NT2/D1 (cell line): ENCODE data around the gene ATG16L1.

Source experiments
- DNase-seq: peaks from one replicate; pipeline ENCODE4 v3.0.0-alpha.2; 2011; ENCODE audit warnings: low read depth, low spot score
- H3K27me3 ChIP-seq: 2 replicates; pipeline ENCODE4 v1.6.0; 2011; ENCODE audit warnings: mild to moderate bottlenecking; ENCODE audit not compliant: insufficient read length, insufficient read depth
- H3K36me3 ChIP-seq: 2 replicates; pipeline ENCODE4 v1.6.1; 2011; ENCODE audit warnings: mild to moderate bottlenecking, low read length, mixed read lengths; ENCODE audit not compliant: insufficient read depth, insufficient read length
- H3K4me1 ChIP-seq: 2 replicates; pipeline ENCODE4 v1.5.1; 2011; ENCODE audit not compliant: insufficient read depth, insufficient read length
- H3K4me3 ChIP-seq: 2 replicates; pipeline ENCODE4 v1.5.1; 2011; ENCODE audit warnings: low read depth; ENCODE audit not compliant: insufficient read length
- H3K9ac ChIP-seq: 2 replicates; pipeline ENCODE4 v1.6.0; 2011; ENCODE audit warnings: low read depth; ENCODE audit not compliant: insufficient read length
- H3K9me3 ChIP-seq: 2 replicates; pipeline ENCODE4 v1.5.1; 2011; ENCODE audit warnings: mild to moderate bottlenecking, low read length; ENCODE audit not compliant: insufficient read depth
- SUZ12 ChIP-seq: IDR thresholded peaks from 2 replicates; pipeline ENCODE4 v1.6.1; 2011; ENCODE audit not compliant: insufficient read length, insufficient read depth; ENCODE audit errors: extremely low read depth
- YY1 ChIP-seq: IDR thresholded peaks from 2 replicates; pipeline ENCODE4 v1.6.1; 2011; ENCODE audit not compliant: insufficient read length, insufficient read depth
- ZNF274 ChIP-seq: IDR thresholded peaks from 2 replicates; pipeline ENCODE4 v1.6.1; 2011; ENCODE audit warnings: mild to moderate bottlenecking, low read depth, low read length

ATG16L1 gene

DNA sequence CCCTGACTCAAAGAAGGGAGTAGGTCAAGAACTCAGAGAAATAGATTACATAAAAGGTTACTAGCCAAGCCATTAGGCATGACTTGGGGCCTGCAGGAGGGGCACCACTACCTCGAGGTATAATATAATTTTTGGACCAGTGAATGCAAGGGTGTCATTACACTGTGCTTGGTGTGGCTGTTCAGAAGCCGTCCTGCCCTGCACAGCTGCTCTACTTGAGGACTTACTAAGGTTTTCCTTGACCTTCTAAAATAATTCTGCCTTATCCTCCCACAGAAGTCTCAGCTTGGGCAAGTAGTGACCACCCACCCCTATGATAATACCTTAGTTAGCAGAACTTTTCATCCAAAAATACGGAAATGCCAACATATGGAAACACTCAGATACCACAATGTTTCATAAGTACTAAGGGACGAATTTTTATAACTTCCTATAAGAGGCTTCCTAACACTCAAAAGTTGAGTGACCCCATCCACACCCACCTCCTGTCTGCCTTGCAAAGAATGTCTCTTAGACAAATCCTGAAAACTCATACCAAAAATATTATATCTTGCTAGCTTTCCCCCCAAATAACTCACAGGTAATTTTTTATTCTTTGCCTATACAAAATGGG, 17.7 kb upstream of the ATG16L1 start:
- Histone ChIP-seq H3K4me3 (no peak overlapping the region), H3K36me3 (no peaks in the 10 kb centered on the region), H3K27me3 (no peaks in the 10 kb centered on the region), H3K4me1 (no peaks in the 10 kb centered on the region), H3K9me3 (0 out of 2 replicates have a peak, but pooled peaks cover 9% of the 10 kb centered on the region), H3K9ac (no peak overlapping the region)
- TF ChIP-seq ZNF274, result no peak
- TF ChIP-seq SUZ12, result no peak
- TF ChIP-seq YY1, result no peak
- no peak for DNase-seq

- Histone ChIP-seq H3K4me1 (no peaks in the 10 kb centered on the region), H3K36me3 (no peaks in the 10 kb centered on the region), H3K9ac (no peak overlapping the region), H3K4me3 (no peak overlapping the region), H3K9me3 (0 out of 2 replicates have a peak, but pooled peaks cover 9% of the 10 kb centered on the region), H3K27me3 (no peaks in the 10 kb centered on the region)
- no peak for TF ChIP-seq YY1
- TF ChIP-seq SUZ12, result no peak
- TF ChIP-seq ZNF274, result no peak
- no peak for DNase-seq
Observed at GRCh38 chr2:233234264-233234663, 17.2 kb upstream of the ATG16L1 start.

DNA sequence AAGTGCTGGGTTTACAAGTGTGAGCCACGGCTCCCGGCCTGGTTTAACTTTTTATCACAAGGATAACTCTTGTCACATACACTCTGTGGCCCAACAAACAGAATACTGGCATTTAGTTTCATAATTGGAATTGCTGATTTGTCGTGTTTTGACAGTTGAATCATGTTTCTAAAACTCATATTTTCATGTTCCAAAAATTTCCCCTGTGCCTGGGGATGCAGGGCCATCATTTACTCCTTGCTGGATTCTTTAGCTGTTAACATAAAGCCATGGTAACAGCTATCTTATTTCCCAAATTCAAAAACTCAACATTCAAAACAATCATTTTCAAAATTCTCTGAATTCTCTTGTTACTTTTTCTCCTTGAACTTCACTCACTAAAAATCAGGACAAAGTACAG, 16.5 kb upstream of the ATG16L1 start:
- H3K4me1 ChIP-seq, result no peaks in the 10 kb centered on the region
- 0 out of 2 replicates have a peak, but pooled peaks cover 9% of the 10 kb centered on the region for H3K9me3 ChIP-seq
- TF ChIP-seq YY1 (no peak), SUZ12 (no peak)
- no peak for DNase-seq
- H3K9ac ChIP-seq, result no peak overlapping the region
- H3K4me3 ChIP-seq, result no peak overlapping the region
- no peaks in the 10 kb centered on the region for H3K27me3 ChIP-seq
- H3K36me3 ChIP-seq, result no peaks in the 10 kb centered on the region

DNA sequence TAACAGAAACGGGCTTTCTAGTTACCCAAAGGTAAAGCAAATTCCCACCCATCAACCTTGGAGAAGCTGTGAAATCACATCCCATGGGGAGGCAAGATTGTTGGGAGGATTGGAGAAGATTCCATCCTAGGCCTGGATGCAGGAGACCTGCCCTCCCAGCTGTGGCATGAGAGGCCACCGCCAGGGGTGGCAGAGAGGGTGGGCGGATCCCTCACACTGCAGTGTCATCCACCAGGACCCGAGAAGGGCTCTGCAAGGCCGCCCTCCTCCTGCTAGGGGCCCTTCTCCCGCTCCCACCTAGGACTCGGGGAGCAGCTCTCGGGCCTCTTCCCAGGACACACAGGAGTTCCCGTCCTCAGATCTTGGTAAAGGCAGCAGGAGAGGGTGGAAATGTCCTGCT, 15.5 kb upstream of the ATG16L1 start:
- Histone ChIP-seq H3K9me3 (0 out of 2 replicates have a peak, but pooled peaks cover 9% of the 10 kb centered on the region), H3K4me3 (no peak overlapping the region), H3K9ac (no peak overlapping the region), H3K27me3 (no peaks in the 10 kb centered on the region), H3K36me3 (no peaks in the 10 kb centered on the region), H3K4me1 (no peaks in the 10 kb centered on the region)
- no peak for TF ChIP-seq YY1
- no peak for TF ChIP-seq SUZ12
- TF ChIP-seq ZNF274, result no peak
- DNase-seq, result no peak

- DNase-seq, result no peak
Observed at GRCh38 chr2:233236820-233237589, 14.5 kb upstream of the ATG16L1 start.

DNA sequence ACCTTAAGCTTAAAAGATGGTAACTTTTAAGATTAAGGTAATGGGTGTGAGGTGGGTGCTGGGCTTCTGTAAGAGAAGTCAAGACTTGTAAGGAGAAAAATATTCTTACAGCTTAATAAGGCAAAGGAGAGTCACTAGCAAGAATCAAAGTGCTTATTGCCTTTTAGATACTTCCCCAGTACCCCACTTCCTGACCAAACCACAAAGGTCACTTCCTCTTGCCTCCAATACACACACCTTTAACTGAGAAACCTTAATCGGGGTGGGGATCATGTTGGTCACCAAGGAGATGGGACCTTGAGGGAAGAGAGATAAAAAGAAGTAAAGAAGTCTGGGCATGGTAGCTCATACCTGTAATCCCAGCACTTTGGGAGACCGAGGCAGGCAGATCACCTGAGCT, 10.6 kb upstream of the ATG16L1 start:
- Histone ChIP-seq H3K9me3 (0 out of 2 replicates have a peak, but pooled peaks cover 9% of the 10 kb centered on the region), H3K27me3 (no peaks in the 10 kb centered on the region), H3K4me1 (no peaks in the 10 kb centered on the region), H3K36me3 (no peaks in the 10 kb centered on the region), H3K4me3 (no peak overlapping the region), H3K9ac (no peak overlapping the region)
- no peak for TF ChIP-seq SUZ12
- no peak for TF ChIP-seq YY1
- TF ChIP-seq ZNF274, result no peak
- DNase-seq, result no peak

More at GRCh38 chr2:233236820-233237589, 14.5 kb upstream of the ATG16L1 start:
- H3K36me3 ChIP-seq, result no peaks in the 10 kb centered on the region
- H3K9ac ChIP-seq, result no peak overlapping the region
- H3K4me3 ChIP-seq, result no peak overlapping the region
- H3K9me3 ChIP-seq, result 0 out of 2 replicates have a peak, but pooled peaks cover 9% of the 10 kb centered on the region
- no peak for TF ChIP-seq YY1
- no peak for TF ChIP-seq ZNF274
- no peaks in the 10 kb centered on the region for H3K27me3 ChIP-seq
- H3K4me1 ChIP-seq, result no peaks in the 10 kb centered on the region

DNA sequence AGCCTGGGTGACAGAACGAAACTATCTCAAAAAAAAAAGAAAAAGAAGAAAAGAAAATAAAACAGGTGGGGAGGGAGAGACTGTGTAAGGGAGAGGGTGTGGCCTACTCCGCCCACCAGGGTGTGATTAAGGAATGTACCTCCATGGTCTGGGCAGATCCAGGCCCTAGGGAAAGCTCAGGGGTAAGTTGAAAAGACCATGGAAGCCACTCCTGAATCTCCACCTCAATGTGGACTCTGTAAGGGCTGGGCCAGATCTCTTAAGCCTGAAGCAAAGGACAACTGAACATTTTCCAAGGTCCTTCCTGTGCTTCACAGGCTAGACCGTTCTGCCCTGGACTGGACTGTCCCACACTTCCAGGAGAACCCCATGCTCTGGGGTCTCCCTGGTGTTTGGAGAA, 9.7 kb upstream of the ATG16L1 start:
- DNase-seq, result no peak
- Histone ChIP-seq H3K4me1 (no peaks in the 10 kb centered on the region), H3K9ac (no peak overlapping the region), H3K36me3 (no peaks in the 10 kb centered on the region), H3K4me3 (no peak overlapping the region), H3K9me3 (0 out of 2 replicates have a peak, but pooled peaks cover 9% of the 10 kb centered on the region), H3K27me3 (no peaks in the 10 kb centered on the region)
- TF ChIP-seq ZNF274 (no peak), YY1 (no peak), SUZ12 (no peak)
